K562 (cell line): ENCODE results near the gene FOSL2. TPM values are rescaled to one million over a fixed set of nuclear protein-coding genes. Genes with fewer than 3 reads are reported as not detected.

ENCODE experiments used
- ATAC-seq: fragments of 200-7000 bp; cut with Tn5 transposase; 3 replicates; pipeline ENCODE4 v1.9.1; 2020; ENCODE audit warnings: moderate library complexity
- BruUV-seq: library from RNA; stranded (reverse); fragments of 400-500 nt; replicated peaks from 2 replicates; lab custom pipeline; 2021; lab: Mats Ljungman, UMichigan
- CTCF ChIA-PET: fragments of 300-600 bp; formaldehyde crosslinking; extraction: SDS; loops from one replicate; lab custom pipeline; 2021; ENCODE audit warnings: low intra/inter-chr PET ratio; lab: Yijun Ruan, JAX
- POLR2A ChIA-PET: fragments of 300-600, 350-650 bp; sonication (Branson Sonifier 250); formaldehyde crosslinking; extraction: SDS; loops from one replicate; lab custom pipeline; 2021; ENCODE audit warnings: antibody characterized with exemption, inconsistent platforms; lab: Yijun Ruan, JAX
- DNase-seq, 4 experiments: peaks; one replicate each; pipeline versions ENCODE4 v3.0.0 to v3.0.0-alpha.2; 2011 to 2018; ENCODE audit warnings: low spot score in 3 of 4, mixed read lengths in 3 of 4; ENCODE audit errors: extremely low read depth in 1 of 4
- FAIRE-seq: peaks from 2 replicates; lab custom pipeline; 2011; peaks lifted over from hg19 to GRCh38; lab: Jason Lieb, UNC
- H2AFZ ChIP-seq: 2 replicates; pipeline ENCODE4 v1.6.0; 2011; ENCODE audit warnings: low read depth, low read length, control low read depth, inconsistent platforms
- H3K27ac ChIP-seq: fragments of 200-600 bp; 3 replicates; pipeline ENCODE4 v1.8.0; 2011; ENCODE audit warnings: low read depth, mild to moderate bottlenecking, control low read depth, inconsistent platforms, low read length, moderate library complexity, mixed read lengths; ENCODE audit errors: extremely low read depth
- H3K27me3 ChIP-seq, 2 experiments: fragments of 300-600 bp in 1 of 2; 2 replicates in 1 of 2; 3 replicates in 1 of 2; pipeline versions ENCODE4 v1.6.0 to v1.8.0; 2011; ENCODE audit warnings: inconsistent platforms in 2 of 2, low read length in 2 of 2, mild to moderate bottlenecking in 1 of 2, mixed read lengths in 1 of 2, moderate library complexity in 1 of 2; ENCODE audit not compliant: control insufficient read depth in 2 of 2, insufficient read depth in 2 of 2
- H3K36me3 ChIP-seq: fragments of 300-600 bp; 3 replicates; pipeline ENCODE4 v1.8.0; 2011; ENCODE audit warnings: mild to moderate bottlenecking, low read length, inconsistent platforms; ENCODE audit not compliant: control insufficient read depth, insufficient read depth
- H3K4me1 ChIP-seq, 2 experiments: fragments of 200-600 bp in 1 of 2; replicated peaks in 1 of 2; 2 replicates in 1 of 2; 3 replicates in 1 of 2; pipeline versions ENCODE4 v1.5.1 to v1.8.0; 2011; ENCODE audit warnings: inconsistent platforms in 2 of 2, low read length in 2 of 2, mild to moderate bottlenecking in 1 of 2, mixed read lengths in 1 of 2, moderate library complexity in 1 of 2; ENCODE audit not compliant: control insufficient read depth in 2 of 2, insufficient read depth in 2 of 2
- H3K4me2 ChIP-seq: 2 replicates; pipeline ENCODE4 v1.6.1; 2011; ENCODE audit warnings: low read length, control low read depth, inconsistent platforms, mixed read lengths; ENCODE audit not compliant: insufficient read depth
- H3K4me3 ChIP-seq: fragments of 200-600 bp; sonication (generic), shearing (Covaris generic); 2 replicates; pipeline ENCODE4 v1.5.1; 2016; ENCODE audit warnings: control low read depth, inconsistent platforms
- H3K79me2 ChIP-seq: fragments of 200-600 bp; 3 replicates; pipeline ENCODE4 v1.8.0; 2011; ENCODE audit warnings: low read length, inconsistent platforms; ENCODE audit not compliant: control insufficient read depth, insufficient read depth
- H3K9ac ChIP-seq, 2 experiments: 2 replicates each; pipeline versions ENCODE4 v1.6.0 to v1.6.1; 2011; ENCODE audit warnings: low read depth in 2 of 2, low read length in 2 of 2, control low read depth in 1 of 2, inconsistent platforms in 1 of 2, mild to moderate bottlenecking in 1 of 2, mixed read lengths in 1 of 2; ENCODE audit not compliant: insufficient read depth in 1 of 2
- H3K9me1 ChIP-seq: one replicate; pipeline ENCODE4 v1.6.0; 2011; ENCODE audit warnings: inconsistent platforms, mild to moderate bottlenecking, low read length, moderate library complexity; ENCODE audit not compliant: control insufficient read depth, insufficient read depth
- H3K9me3 ChIP-seq: replicated peaks from 2 replicates; pipeline ENCODE4 v1.5.1; 2011; ENCODE audit warnings: low read depth, low read length, inconsistent platforms; ENCODE audit not compliant: control insufficient read depth, insufficient read depth
- H4K20me1 ChIP-seq: replicated peaks from 2 replicates; pipeline ENCODE4 v1.6.1; 2011; ENCODE audit warnings: low read length, inconsistent platforms, mixed read lengths; ENCODE audit not compliant: control insufficient read depth, insufficient read depth
- ERF ChIP-seq: fragments of 450-650 bp; formaldehyde crosslinking; IDR thresholded peaks from 2 replicates; pipeline ENCODE4 v1.4.0; 2020; ENCODE audit warnings: mild to moderate bottlenecking, mixed read lengths
- HMG20B ChIP-seq: fragments of 250-450 bp; sonication (Bioruptor Pico); IDR thresholded peaks from 2 replicates; pipeline ENCODE4 v1.5.0; 2021; ENCODE audit warnings: mild to moderate bottlenecking
- PKNOX1 ChIP-seq: fragments of 450-650 bp; IDR thresholded peaks from 2 replicates; pipeline ENCODE4 v1.6.1; 2016
- ZNF212 ChIP-seq: fragments of 450-650 bp; formaldehyde crosslinking; IDR thresholded peaks from 2 replicates; pipeline ENCODE4 v1.4.0; 2020; ENCODE audit warnings: mild to moderate bottlenecking
- ZNF41 ChIP-seq: fragments of 250-450 bp; sonication (Bioruptor Pico); conservative IDR thresholded peaks from 2 replicates; pipeline ENCODE4 v1.4.0; 2020; ENCODE audit warnings: mild to moderate bottlenecking
- WGBS: fragments of 100-300 bp; shearing (Covaris generic); methylation state at CpG from one replicate; pipeline ENCODE4 v1.1.6; 2016; ENCODE audit warnings: low coverage, mixed read lengths; ENCODE audit not compliant: insufficient coverage; ENCODE audit errors: missing lambda C conversion rate; 5-methylcytosine and 5-hydroxymethylcytosine counted together
- in situ Hi-C: fragments of 300-500 bp; cut with MboI; formaldehyde crosslinking; loops from 4 replicates; pipeline ENCODE4 v1.15.0; 2018; ENCODE audit warnings: inconsistent platforms, mixed read lengths
- intact Hi-C: fragments of 100-400 bp; cut with micrococcal nuclease; formaldehyde crosslinking; loops from 2 replicates; pipeline ENCODE4 v1.14.2; 2022
- polyA plus RNA-seq, 8 experiments: library from polyadenylated mRNA; depleted of rRNA in 4 of 8; stranded (reverse) in 5 of 8; unstranded in 3 of 8; fragments of >200 nt; fragmentation: Nextera tagmentation in 2 of 8; fragmentation: Illumina TruSeq in 1 of 8; extraction: Ambion mirVana in 2 of 8; extraction: Trizol in 1 of 8; gene quantifications; 2 replicates each; pipeline versions ENCODE4 v1.2.1 to v1.2.3, GENCODE V29; 2011 to 2014; ENCODE audit warnings: inconsistent platforms in 1 of 8, missing spikeins in 1 of 8
- total RNA-seq, 7 experiments: library from RNA; depleted of rRNA in 6 of 7; stranded (reverse); fragments of >200 nt in 6 of 7; fragmentation: Illumina TruSeq in 2 of 7; extraction: Trizol in 2 of 7; gene quantifications; 2 replicates each; pipeline versions ENCODE4 v1.2.1 to v1.2.3, GENCODE V29; 2011 to 2021; ENCODE audit warnings: low replicate concordance in 1 of 7
- TF ChIP-seq, protein P1 (sequence below): sonication (generic); formaldehyde crosslinking; IDR thresholded peaks from 2 replicates; pipeline ENCODE4 v1.8.0; 2022; ENCODE audit warnings: mild to moderate bottlenecking, missing genetic modification reagents, borderline replicate concordance

The FOSL2 gene
- total and polyA plus RNA-seq, 9 of the 15 experiments (the other 6 are each of a cell fraction or from before 2014, with no cell fraction given) = 0.04 to 2.9 (median 0.80) TPM

DNA sequence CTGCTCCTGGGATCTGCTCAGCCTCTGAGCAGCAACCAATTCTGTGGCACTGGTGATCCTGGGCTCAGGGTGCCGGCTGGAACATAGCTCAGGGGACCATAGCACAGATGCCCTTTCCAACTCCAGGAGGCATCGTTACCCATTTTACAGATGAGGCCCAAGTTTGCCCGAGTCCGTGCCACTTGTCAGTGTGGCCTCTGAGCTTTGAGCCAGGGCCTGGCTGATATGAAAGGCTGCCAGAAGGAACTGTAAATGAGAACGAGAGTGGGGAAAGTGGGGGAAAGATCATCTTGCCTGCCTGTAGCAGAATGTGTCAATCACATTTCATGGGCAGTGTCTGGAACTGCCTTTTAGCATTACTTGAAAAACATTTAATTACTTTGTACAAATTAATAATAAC is 23.3 kb upstream of the FOSL2 start:
- BruUV-seq = no TSS peak
- DNase-seq = no peak

DNA sequence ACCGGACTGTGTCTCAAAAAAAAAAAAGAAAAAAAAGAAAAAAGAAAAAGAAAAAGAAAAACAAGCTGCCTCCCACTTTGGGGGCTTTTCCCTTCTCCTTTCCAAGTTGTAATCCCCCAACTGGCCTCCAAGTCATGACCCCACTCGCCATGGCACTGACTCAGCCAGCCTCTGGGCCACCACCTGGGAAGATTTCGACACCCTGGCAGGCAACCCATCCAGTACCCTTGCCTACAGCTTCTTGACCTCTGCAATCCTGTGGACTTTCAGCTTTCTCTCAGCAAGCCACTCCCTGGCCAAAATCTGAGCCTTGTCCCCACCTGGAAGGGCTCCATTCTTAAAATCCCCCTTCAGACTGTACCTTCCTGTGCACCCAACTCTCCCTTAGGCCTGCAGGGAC is 22.3 kb upstream of the FOSL2 start:
- ChIA-PET POLR2A (no interaction called here), CTCF (no interaction called here)
- Histone ChIP-seq H3K9ac (no peak overlapping the region), H2AFZ (no peak overlapping the region), H3K4me3 (no peak overlapping the region)
- TF ChIP-seq, protein P1, sequence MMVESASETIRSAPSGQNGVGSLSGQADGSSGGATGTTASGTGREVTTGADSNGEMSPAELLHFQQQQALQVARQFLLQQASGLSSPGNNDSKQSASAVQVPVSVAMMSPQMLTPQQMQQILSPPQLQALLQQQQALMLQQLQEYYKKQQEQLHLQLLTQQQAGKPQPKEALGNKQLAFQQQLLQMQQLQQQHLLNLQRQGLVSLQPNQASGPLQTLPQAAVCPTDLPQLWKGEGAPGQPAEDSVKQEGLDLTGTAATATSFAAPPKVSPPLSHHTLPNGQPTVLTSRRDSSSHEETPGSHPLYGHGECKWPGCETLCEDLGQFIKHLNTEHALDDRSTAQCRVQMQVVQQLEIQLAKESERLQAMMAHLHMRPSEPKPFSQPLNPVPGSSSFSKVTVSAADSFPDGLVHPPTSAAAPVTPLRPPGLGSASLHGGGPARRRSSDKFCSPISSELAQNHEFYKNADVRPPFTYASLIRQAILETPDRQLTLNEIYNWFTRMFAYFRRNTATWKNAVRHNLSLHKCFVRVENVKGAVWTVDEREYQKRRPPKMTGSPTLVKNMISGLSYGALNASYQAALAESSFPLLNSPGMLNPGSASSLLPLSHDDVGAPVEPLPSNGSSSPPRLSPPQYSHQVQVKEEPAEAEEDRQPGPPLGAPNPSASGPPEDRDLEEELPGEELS (CRISPR knock-in tag) = no peak
- TF ChIP-seq ZNF212 (CRISPR knock-in tag) (no peak), HMG20B (CRISPR knock-in tag) (no peak), ZNF41 (CRISPR knock-in tag) (no peak)
- TF ChIP-seq, all 486 proteins: peak for 0
- DNase-seq (no peak), ATAC-seq (no peak), FAIRE-seq (no peak)
- Histone ChIP-seq H3K27ac (no peak overlapping the region), H3K4me2 (no peak overlapping the region), H3K36me3 (no peaks in the 10 kb centered on the region), H3K9me1 (no peaks in the 10 kb centered on the region), H3K27me3 (no peaks in the 10 kb centered on the region; a peak in 1 of 5 replicates), H3K9me3 (no peaks in the 10 kb centered on the region), H3K4me1 (peaks cover 24 to 26% of the 10 kb centered on the region in 2 experiments), H3K79me2 (no peaks in the 10 kb centered on the region), H4K20me1 (no peaks in the 10 kb centered on the region)
- intact Hi-C loops (no loop called here), in situ Hi-C loops (no loop called here)
- BruUV-seq = no TSS peak
- 28% methylated on average over 3 of the region's 3 CpGs for WGBS

More for the DNA sequence above, 23.3 kb upstream of the FOSL2 start:
- no peak overlapping the region for H3K4me3 ChIP-seq
- 65% methylated on average over 5 of the region's 5 CpGs for WGBS
- peaks cover 27 to 28% of the 10 kb centered on the region in 2 experiments for H3K4me1 ChIP-seq
- ChIA-PET CTCF (no interaction called here), POLR2A (interaction anchor here (0.6 to 1.4 kb wide), 2 partner anchors 14 to 28 kb away, joined by 4 to 6 read pairs; no protein-coding TSS in a partner anchor)
- intact Hi-C loops = no loop called here
- H3K9me3 ChIP-seq = no peaks in the 10 kb centered on the region
- no peaks in the 10 kb centered on the region for H3K79me2 ChIP-seq
- no peak for FAIRE-seq
- in situ Hi-C loops = no loop called here
- no peaks in the 10 kb centered on the region for H4K20me1 ChIP-seq
- TF ChIP-seq PKNOX1 = peak; percentile 43
- no peak for TF ChIP-seq ERF (CRISPR knock-in tag)
- H2AFZ ChIP-seq = no peak overlapping the region
- H3K4me2 ChIP-seq = no peak overlapping the region
- H3K27me3 ChIP-seq = no peaks in the 10 kb centered on the region; a peak in 1 of 5 replicates
- no peak overlapping the region for H3K27ac ChIP-seq
- ATAC-seq = no peak
- no peaks in the 10 kb centered on the region for H3K36me3 ChIP-seq
- no peaks in the 10 kb centered on the region for H3K9me1 ChIP-seq
- H3K9ac ChIP-seq = no peak overlapping the region; a peak in 1 of 4 replicates
